ENCODE data around the gene PLEKHG5.
"Not testable (repeated sequence)": the region's sequence is repeated elsewhere in the genome, so short reads cannot be mapped to it uniquely, and the experiment has no call there.

The PLEKHG5 gene

DNA sequence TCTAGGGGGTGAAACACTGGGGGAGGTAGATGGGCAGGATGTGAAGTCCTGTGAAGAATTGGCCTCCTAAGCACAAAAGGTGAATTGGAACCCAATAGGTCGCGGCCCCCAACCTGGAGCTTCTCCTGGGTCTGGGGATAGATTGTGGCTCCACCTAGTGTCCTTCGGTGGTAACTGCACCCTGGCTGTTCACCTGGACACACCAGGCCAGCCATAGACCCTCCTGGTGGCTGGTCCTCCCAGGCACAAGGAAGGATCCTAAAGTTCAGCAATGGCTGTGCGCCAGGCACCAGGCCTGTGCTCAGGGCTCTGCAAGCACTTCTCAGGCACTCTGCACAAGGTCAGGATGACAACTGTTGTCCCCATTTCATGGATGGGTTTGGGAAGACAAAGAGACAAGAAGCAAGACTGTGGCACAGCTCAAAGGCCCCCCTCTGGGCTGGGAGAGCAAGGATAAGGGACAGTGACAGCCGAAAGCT is 53.4 kb downstream of the PLEKHG5 start:
- peak; percentile 48 for DNase-seq (ENCODE audit: low read depth, low spot score)
- no peak overlapping the region for H3K4me3 ChIP-seq (ENCODE audit: low read length)

DNA sequence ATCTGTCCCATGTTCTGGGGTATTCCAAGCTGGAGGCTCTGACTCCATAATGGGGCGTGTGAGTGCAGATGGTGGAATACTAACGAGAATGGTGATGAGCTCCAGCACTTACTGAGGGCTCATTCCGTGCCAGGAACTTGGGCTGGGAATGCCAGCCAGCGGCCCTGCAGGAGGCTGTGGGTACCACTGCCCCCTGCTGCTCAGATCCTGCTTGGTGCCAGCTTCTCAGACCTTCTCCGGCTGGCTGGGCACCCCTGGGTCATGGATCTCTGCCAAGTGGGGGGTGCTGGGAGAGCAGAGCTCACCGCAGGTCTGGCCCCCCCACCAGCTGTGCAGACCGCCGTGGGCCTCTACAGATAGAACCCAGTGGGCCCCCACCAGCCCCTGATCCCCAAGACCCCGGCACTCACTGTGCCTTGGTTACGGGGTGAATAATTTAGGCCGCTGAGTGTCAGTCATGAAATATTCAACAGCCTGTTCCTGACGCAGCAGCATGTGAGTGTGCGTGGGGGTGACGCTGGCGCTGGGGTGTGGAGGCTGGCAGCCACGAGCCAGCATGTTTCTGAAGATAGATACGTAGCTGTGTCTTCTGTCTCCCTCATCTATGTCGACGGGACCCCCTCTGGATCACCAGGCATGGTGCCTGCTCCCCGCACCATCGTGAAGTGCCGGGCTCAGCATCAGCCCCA is 54.3 kb downstream of the PLEKHG5 start:
- DNase-seq (ENCODE audit: low read depth, low spot score); H3K4me3 ChIP-seq (ENCODE audit: low read length): not testable (repeated sequence)

DNA sequence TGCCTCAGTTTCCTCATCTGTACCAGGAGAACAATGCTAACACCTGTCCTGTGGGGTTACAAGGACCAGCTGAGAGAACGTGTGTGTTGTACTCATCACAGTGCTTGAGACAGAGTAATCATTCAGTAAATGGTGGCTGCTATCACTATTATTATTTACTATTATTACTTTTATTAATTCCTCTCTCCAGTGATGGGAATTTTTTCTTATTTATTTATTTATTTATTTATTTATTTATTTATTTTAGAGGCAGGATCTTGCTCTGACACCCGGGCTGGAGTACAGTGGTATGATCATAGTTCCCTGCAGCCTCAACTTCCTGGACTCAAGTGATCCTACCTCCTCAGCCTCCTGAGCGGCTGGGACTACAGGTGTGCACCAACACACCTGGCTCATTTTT is 55.2 kb downstream of the PLEKHG5 start:
- not testable (repeated sequence) for DNase-seq (ENCODE audit: low read depth, low spot score)

DNA sequence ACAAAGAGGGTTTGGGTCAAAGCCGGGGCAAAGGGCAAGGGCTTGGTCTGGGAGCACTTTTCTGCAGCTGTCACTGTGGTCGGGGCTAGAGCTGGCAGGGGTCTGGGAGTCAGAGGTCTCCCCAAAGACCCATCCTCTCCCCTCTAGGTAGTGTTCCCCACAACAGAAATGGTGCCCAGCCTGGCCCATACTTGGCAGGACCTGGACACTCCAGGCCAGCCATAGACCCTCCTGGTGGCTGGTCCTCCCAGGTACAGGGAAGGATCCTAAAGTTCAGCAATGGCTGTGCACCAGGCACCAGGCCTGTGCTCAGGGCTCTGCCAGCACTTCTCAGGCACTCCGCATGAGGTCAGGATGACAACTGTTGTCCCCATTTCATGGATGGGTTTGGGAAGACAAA is 55.9 kb downstream of the PLEKHG5 start:
- DNase-seq (ENCODE audit: low read depth, low spot score): no peak
- no peak overlapping the region for H3K4me3 ChIP-seq (ENCODE audit: low read length)

More for the DNA sequence above, 55.2 kb downstream of the PLEKHG5 start:
- H3K4me3 ChIP-seq (ENCODE audit: low read length): not testable (repeated sequence)

DNA sequence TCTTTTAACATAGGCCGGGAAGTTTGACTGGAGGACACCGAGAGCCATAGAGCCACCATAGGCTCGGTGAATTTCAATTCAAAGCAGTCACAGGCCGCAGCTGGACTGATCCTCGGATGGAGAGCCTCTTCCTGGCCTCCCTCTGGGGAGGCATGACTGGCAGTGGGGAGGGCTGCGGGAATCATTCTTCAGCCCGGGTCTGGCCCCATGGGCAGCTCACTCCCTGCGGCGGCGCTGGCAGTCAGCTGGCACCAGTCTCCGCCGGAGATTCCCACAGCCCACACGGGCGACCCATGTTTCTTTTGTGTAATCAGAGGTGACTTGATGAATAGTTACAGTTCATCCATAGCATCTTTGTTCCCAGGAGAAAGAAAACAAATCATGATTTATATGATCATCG is 56.3 kb downstream of the PLEKHG5 start:
- DNase-seq (ENCODE audit: low read depth, low spot score): no peak
- no peak overlapping the region for H3K4me3 ChIP-seq (ENCODE audit: low read length)

DNA sequence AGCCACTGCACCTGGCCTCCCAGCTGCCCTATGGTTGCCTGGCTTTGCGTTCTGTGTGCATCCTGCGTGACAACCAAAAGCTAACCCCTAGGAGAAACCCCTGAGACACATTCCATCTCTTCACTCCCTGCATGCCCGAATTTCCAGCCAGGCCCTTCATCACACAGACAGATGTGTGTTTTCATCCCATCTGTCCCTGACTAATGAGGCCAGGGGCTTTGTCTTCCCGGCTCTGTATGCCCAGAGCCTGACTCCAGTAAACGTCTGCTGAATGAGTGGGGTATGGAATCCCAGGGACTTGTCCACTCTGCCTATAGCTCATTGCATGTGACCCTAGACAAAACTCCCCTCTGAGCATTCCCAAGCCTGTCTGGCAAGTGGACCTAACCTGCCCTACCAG is 57.3 kb downstream of the PLEKHG5 start:
- no peak for DNase-seq (ENCODE audit: low read depth, low spot score)
- no peak overlapping the region for H3K4me3 ChIP-seq (ENCODE audit: low read length)

DNA sequence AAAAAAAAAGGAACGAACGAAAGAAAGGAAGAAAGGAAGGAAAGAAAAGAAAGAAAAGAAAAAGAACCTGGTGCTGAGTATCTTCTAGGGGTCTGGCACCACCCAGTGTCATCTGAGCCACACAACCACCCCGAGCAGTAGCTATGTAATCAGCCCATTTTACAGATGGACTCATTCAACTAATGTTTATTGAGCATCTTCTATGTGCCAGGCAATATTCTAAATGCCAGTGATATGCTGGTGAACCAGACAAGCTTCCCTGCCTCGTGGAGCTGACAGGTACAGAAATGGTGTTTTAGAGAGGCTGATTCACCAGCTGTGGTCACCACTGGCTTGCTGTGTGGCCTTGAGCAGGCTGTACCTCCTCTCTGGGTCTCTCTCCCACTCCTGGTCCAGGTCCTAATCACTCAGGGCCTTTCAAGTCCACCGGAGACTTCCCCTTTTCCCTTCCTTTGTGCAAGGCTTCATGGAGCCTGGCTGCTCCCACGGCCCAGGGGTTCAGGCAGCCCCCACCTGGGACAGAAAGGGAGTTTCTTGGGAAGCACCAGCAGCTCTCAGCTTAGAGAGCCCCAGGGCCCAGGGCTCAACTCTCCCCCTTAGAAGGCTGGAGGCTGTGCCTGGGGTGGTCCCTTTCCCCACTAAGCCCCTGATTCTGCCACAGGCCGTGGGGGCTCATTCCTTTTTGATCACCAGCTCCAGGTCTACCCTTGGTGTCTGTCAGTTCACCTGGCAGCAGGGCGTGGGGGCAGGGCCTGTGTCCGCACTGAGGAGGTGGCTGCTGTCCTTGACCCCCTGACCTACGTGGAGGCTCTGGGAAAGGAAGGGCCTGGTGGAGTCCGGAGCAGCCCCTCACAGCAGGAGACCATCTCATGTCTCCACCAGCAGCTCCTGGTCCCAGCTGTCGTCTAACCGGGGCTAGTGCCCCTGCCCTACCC is 59.6 kb downstream of the PLEKHG5 start:
- H3K4me3 ChIP-seq (ENCODE audit: low read length); DNase-seq (ENCODE audit: low read depth, low spot score): not testable (repeated sequence)

DNA sequence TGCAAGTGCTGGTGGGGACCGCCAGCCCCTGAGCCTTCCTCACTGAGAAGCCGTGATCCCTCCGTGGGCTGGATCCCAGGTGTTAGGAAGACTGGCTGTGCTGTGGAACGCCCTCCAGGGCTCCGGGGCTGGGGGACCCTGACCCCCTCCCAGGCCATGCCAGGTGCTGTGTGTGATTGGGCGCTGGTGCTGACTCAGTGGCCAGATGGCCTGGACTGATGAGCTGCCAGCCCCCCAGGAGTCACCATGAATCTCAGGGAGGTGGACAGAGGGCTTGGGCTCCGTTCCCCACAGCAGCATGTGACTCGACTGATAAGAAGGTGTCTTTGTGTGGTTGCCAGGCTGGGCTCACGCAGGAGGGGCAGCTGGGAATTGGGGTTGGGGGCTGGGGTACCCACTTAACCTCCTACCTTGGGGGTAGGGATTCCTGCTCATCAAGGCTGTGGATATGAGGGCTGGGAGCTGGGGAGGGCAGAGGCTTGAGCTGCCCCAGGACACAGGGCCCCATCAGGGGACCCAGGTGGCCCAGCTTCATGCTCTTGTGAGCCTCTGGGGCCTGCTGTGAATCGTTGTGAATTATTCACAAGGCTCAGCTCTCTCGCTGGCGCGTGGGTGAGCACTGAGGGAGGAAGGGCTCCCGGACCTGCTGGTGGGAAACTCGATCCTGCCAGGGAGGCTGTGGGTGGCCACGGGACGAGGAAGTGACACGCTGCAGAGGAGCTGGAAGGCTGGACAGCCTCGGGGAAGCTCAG is 61.6 kb downstream of the PLEKHG5 start:
- H3K4me3 ChIP-seq (ENCODE audit: low read length); DNase-seq (ENCODE audit: low read depth, low spot score): not testable (repeated sequence)

DNA sequence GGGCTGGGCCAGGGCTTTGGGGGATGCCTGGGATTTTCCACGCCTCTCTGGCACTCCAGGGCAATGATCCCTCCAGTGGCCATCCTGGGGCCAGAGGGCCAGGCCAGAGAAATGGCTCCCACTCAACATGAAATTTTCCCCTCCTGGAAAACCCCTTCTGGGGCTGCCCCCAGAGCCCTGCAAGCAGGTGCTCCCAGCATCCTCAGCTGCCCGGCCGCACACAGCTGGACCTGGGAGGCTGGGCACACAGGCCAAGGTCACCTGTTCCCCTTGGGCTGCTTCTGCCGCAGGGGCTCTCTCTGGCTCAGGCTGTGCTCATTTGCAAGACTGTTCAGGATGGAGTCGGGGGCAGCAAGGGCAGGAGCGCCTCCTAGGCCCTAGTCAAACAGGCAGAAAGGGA is 63.0 kb downstream of the PLEKHG5 start:
- not testable (repeated sequence) for H3K4me3 ChIP-seq (ENCODE audit: low read length); DNase-seq (ENCODE audit: low read depth, low spot score)

DNA sequence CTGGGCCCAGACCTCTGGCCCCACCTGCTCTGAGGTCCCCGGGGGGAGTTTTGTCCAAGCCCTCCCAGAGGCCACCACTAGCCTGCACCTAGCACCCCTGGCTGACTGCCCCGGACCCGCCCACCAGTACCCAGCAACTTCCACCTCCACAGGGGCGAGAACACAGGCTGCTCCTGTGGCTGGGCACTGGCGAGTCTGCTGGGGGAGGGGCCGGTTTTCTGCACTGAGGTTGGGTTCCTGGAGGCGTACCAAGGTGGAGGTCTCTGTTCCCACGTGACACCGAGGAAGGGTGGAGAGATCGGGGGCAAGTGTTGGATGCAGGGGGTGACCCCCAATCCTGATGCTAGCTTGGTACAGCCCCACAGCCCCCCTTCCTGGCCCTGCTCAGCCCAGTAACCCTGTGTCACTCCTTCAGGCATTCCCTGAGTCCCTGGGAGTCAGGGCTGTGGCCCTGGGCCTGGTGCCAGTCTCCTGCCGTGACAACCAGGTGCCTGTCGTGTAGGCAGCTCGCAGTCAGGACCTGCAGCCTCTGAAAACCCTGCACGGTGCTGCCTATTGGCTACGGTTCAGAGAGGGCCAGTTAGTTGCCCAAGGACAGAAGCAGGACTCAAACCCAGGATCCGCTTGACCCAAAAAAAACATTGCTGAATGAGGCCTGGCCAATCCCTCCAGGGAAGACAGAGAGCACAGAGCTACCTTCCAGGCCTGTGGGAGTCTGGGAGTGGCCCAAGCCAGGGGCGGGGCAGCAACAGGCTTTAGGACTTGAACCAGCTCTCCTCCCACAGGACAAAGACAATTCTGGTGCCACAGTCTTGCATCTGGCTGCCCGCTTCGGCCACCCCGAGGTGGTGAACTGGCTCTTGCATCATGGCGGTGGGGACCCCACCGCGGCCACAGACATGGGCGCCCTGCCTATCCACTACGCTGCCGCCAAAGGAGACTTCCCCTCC is 63.8 kb downstream of the PLEKHG5 start:
- DNase-seq (ENCODE audit: low read depth, low spot score): no peak
- no peak overlapping the region for H3K4me3 ChIP-seq (ENCODE audit: low read length)

DNA sequence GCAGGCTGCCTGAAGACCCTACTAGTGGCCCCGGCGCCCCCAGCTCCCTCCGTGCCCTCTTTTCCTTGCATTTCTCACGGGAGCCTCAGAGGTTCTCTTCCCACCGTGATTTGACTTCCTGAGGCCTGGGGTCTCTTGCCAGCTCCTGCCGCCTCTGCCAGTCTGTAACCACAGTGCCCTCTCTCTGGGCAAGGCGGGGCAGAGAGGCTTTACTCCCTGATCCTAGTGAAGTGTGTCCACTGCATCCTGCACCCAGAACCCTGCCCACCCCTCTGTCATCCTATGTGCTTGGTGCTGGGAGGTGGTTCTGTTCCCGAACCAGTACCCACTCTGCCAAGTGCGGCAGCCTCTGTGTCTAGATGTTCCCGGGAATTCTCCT is 64.5 kb downstream of the PLEKHG5 start:
- no peak for DNase-seq (ENCODE audit: low read depth, low spot score)
- H3K4me3 ChIP-seq (ENCODE audit: low read length): no peak overlapping the region

DNA sequence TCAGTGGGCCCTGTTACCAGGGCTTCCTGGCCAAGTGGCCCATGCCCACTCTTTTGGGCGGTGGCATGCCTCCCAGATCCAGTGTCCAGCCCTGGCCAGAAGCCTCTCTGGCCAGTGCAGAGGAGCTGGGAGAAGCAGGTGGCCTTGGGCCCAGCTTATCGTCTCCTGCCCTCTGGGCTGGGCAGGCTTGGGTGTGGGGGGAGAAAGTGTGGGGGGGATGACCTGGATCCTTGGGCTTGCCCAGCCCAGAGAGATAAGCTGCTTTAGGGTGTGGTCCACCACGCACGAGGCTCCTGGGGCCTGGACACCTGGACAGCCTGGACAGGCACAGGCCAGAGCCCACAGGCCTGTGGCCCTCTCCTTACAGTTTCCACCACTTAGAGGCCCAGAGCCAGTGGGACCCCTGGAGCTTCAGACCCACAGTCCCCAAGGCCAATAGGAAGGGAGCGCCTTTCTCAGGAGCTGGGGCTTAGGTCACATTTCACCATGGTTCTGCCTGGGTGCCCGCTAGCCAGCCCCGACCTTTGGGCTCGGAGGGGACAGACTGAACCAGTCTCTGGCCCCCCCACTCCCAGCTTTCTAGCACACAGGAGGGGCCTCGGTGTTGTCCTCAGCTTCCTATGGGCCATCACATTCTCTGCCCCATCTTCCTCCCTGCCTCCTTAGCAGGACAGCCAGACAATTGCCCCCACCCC is 65.0 kb downstream of the PLEKHG5 start:
- no peak overlapping the region for H3K4me3 ChIP-seq (ENCODE audit: low read length)
- no peak for DNase-seq (ENCODE audit: low read depth, low spot score)

DNA sequence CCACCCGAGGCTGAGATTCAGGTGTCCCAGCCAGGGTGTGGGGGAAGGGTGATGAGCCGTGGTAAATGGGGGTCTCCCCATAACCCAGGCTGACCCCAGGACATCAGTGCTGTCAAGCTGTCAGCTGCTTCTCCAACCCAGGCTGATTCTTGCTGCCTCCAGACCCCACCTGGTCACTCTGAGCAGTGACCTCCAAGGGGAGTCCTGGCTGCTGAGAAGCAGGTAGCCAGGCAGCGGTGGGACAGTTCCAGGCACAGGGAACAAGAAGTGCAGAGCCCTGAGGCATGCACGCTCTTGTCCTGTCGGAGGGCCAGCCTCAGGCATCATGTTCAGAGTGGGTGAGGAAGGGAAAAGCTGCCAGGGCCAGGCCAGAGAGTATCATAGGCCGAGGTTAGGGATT is 65.8 kb downstream of the PLEKHG5 start:
- H3K4me3 ChIP-seq (ENCODE audit: low read length): no peak overlapping the region
- DNase-seq (ENCODE audit: low read depth, low spot score): no peak

DNA sequence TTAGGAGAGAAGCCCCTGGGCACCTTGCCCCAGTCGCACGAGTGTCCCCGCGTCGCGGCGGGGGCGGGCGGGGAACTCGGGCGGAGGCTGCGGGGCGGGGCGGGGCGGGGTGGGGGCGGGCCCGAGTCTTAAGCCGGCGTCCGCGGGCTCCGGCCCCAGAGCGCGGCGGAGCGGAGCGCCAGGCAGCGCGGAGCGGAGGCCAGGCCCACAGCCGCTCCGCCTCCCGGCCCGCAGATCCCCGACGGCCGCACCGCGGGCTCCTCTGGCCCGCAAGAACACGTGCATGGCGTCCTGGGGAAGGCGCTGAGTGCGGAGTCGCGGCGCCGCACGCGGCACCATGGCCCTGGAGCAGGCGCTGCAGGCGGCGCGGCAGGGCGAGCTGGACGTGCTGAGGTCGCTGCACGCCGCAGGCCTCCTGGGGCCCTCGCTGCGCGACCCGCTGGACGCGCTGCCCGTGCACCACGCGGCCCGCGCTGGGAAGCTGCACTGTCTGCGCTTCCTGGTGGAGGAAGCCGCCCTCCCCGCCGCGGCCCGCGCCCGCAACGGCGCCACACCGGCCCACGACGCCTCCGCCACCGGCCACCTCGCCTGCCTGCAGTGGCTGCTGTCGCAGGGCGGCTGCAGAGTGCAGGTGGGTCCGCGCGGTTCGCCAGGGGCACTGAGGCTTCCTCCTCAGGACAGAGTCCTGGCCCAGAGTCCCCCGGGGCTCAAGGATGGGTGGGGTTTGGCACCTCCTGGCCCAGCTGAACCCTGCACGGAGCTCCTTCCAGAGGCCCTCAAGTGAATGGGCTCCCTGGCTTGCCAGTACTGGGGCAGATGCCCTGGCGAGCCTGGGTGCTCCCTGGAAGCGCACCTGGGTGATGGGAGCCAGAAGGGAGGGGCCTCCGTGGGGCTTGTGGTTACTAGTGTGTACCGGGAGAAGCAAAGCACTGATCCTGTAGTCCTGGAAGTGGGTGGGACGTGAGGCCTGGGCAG is 66.6 kb downstream of the PLEKHG5 start, which contains the start of gene ESPN:
Gene ESPN (plus strand): TSS at position 158 of the 975 bp plus-strand sequence. CDS start 180 bp downstream, at position 338.
- DNase-seq (ENCODE audit: low read depth, low spot score): no peak
- no peak within 1 kb of the TSS for H3K4me3 ChIP-seq (ENCODE audit: low read length)

DNA sequence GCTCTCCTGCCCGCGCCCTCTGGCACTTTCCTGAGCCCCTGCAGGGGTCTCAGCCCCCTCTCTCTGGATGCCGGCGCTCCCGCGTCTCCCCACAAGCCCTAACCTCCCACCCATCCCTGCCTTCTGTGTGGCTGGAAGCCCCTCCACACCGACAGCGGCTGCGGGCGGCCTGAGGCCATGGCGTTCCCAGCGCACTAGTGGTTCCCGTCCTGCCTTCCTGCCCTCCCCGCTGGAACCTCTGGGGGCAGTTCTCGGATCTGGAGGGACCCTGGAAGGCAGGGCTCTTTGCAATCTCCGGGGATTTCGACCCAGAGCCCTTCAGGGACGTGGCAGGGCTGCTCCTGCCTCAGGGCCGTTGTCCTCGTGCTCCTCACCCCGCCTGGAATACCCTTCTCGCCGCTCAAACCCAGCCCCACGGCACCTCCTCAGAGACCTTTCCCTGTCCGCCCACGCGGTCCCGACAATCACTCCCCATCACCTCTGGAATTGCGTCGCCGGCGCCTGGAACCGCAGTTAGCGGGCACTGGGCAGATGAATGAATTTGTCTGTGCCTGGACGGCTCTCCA is 67.4 kb downstream of the PLEKHG5 start:
- no peak for DNase-seq (ENCODE audit: low read depth, low spot score)
- H3K4me3 ChIP-seq (ENCODE audit: low read length): no peak overlapping the region

DNA sequence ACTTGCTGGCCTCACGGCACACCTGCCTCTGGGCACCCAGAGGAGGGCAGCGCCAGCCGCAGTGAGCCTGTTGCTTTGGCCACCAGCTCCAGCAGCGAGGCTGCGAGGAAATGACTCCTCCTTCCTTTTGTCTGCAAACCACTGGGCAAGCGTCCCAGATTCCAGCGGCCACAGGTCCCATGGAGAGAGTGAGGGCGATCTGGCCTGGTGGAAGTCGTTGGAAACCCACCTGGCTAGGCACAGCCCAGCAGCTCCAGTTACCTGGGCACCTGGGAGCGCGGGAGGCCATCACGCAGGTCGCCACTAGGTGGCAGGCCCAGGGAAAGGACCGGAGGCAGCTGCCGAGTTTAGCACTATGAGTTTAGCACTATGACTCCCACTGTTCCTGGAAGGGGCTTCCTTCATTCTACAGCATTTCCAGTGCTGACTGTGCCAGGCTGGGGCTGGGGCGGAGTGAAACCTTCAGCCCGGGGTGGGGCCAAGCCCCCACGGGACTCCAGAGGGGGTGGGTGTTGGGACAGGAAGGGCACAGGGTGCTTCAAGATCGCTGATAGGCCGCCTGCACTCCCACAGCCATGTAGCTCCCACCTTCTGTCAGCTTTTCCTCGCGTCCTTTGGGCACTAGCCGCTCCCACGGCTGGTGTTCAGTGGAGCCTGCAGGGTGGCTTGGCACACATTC is 68.0 kb downstream of the PLEKHG5 start:
- H3K4me3 ChIP-seq (ENCODE audit: low read length): no peak overlapping the region
- DNase-seq (ENCODE audit: low read depth, low spot score): no peak
